ENCODE results near the gene MYO7B. TPM values are rescaled to one million over a fixed set of nuclear protein-coding genes. Genes with fewer than 3 reads are reported as not detected.

Gene MYO7B
- total RNA-seq, 1 donor from 2014 or later, result 5.2 TPM

- no peak for ATAC-seq
- intact Hi-C loops (cut with DNase I), result no loop called here
- H3K36me3 ChIP-seq, result no peaks in the 10 kb centered on the region
- no peak for TF ChIP-seq CTCF (IDR thresholded peaks at IDR 0.05)
- no peaks in the 10 kb centered on the region for H3K27me3 ChIP-seq (ENCODE audit: low read depth)
- H3K9me3 ChIP-seq, result no peaks in the 10 kb centered on the region
- H3K4me3 ChIP-seq, result no peak overlapping the region
- peak; percentile 38 for DNase-seq
- no peak overlapping the region for H3K27ac ChIP-seq
- peaks cover 6% of the 10 kb centered on the region for H3K4me1 ChIP-seq
These were observed 89.5 kb downstream of the MYO7B start for GRCh38 chr2:127624756-127625571.

- intact Hi-C loops (cut with DNase I), result no loop called here
- no peak overlapping the region for H3K4me3 ChIP-seq
- H3K36me3 ChIP-seq, result no peaks in the 10 kb centered on the region
- H3K27me3 ChIP-seq (ENCODE audit: low read depth), result no peaks in the 10 kb centered on the region
- no peak for ATAC-seq
- peaks cover 12% of the 10 kb centered on the region for H3K4me1 ChIP-seq
- peak; percentile 35 for DNase-seq
- no peaks in the 10 kb centered on the region for H3K9me3 ChIP-seq
- no peak overlapping the region for H3K27ac ChIP-seq
- no peak for TF ChIP-seq CTCF (IDR thresholded peaks at IDR 0.05)
These were observed 90.1 kb downstream of the MYO7B start for GRCh38 chr2:127625572-127625951.

- H3K36me3 ChIP-seq, result no peaks in the 10 kb centered on the region
- intact Hi-C loops (cut with DNase I), result no loop called here
- H3K27ac ChIP-seq, result no peak overlapping the region
- ATAC-seq (no peak), DNase-seq (peak; percentile 39)
- H3K9me3 ChIP-seq, result no peaks in the 10 kb centered on the region
- peaks cover 18% of the 10 kb centered on the region for H3K4me1 ChIP-seq
- no peak for TF ChIP-seq CTCF (IDR thresholded peaks at IDR 0.05)
- H3K27me3 ChIP-seq (ENCODE audit: low read depth), result no peaks in the 10 kb centered on the region
- no peak overlapping the region for H3K4me3 ChIP-seq
These were observed 90.7 kb downstream of the MYO7B start for GRCh38 chr2:127626175-127626574.

GRCh38 chr2:127626917-127627739, 91.6 kb downstream of the MYO7B start:
- Histone ChIP-seq H3K27ac (no peak overlapping the region), H3K4me3 (no peak overlapping the region), H3K27me3 (ENCODE audit: low read depth) (no peaks in the 10 kb centered on the region), H3K36me3 (no peaks in the 10 kb centered on the region), H3K4me1 (peaks cover 28% of the 10 kb centered on the region), H3K9me3 (no peaks in the 10 kb centered on the region)
- TF ChIP-seq CTCF (IDR thresholded peaks at IDR 0.05), result no peak
- intact Hi-C loops (cut with DNase I), result no loop called here
- DNase-seq (peak; percentile 41), ATAC-seq (no peak)

GRCh38 chr2:127627740-127628571, 92.5 kb downstream of the MYO7B start:
- Histone ChIP-seq H3K36me3 (no peaks in the 10 kb centered on the region), H3K27me3 (ENCODE audit: low read depth) (no peaks in the 10 kb centered on the region), H3K4me3 (no peak overlapping the region), H3K9me3 (no peaks in the 10 kb centered on the region), H3K27ac (no peak overlapping the region), H3K4me1 (peaks cover 30% of the 10 kb centered on the region)
- ATAC-seq (no peak), DNase-seq (peak; percentile 39)
- intact Hi-C loops (cut with DNase I), result no loop called here
- no peak for TF ChIP-seq CTCF (IDR thresholded peaks at IDR 0.05)
